Small intestine (tissue), 7 donors: ENCODE data around the gene CSRNP3. TPM values are rescaled to one million over a fixed set of nuclear protein-coding genes. Genes with fewer than 3 reads are reported as not detected.
A peak's percentile ranks its signal among the peaks of the same experiment; 100 is the strongest.

Experiments used
- DNase-seq, 2 donors: peaks; one replicate each; pipeline versions ENCODE4 v3.0.0 to v3.0.0-alpha.2; 2013
- FAIRE-seq: peaks from 2 replicates; lab custom pipeline; 2012; peaks lifted over from hg19 to GRCh38; lab: Jason Lieb, UNC
- H3K27ac ChIP-seq, 3 donors: one replicate each; pipeline ENCODE4 v1.5.1; 2013; ENCODE audit warnings: low read length in 2 of 3, mild to moderate bottlenecking in 2 of 3, control low read depth in 1 of 3, inconsistent platforms in 1 of 3, low read depth in 1 of 3, moderate library complexity in 1 of 3
- H3K27me3 ChIP-seq, 3 donors: one replicate each; pipeline ENCODE4 v1.6.1; 2013; ENCODE audit warnings: low read length in 3 of 3, inconsistent platforms in 1 of 3; ENCODE audit not compliant: control insufficient read depth in 3 of 3, insufficient read depth in 3 of 3
- H3K36me3 ChIP-seq, 3 donors: one replicate each; pipeline ENCODE4 v1.6.1; 2013; ENCODE audit warnings: low read length in 3 of 3, inconsistent platforms in 1 of 3, low read depth in 1 of 3, mild to moderate bottlenecking in 1 of 3, moderate library complexity in 1 of 3; ENCODE audit not compliant: control insufficient read depth in 3 of 3, insufficient read depth in 2 of 3
- H3K4me1 ChIP-seq, 3 donors: one replicate each; pipeline ENCODE4 v1.6.1; 2013; ENCODE audit warnings: low read length in 2 of 3, inconsistent platforms in 1 of 3, low read depth in 1 of 3, mild to moderate bottlenecking in 1 of 3, moderate library complexity in 1 of 3; ENCODE audit not compliant: control insufficient read depth in 3 of 3, insufficient read depth in 2 of 3
- H3K4me3 ChIP-seq, 3 donors: one replicate each; pipeline ENCODE4 v1.5.1; 2013; ENCODE audit warnings: low read length in 3 of 3, control low read depth in 1 of 3, inconsistent platforms in 1 of 3, low read depth in 1 of 3, mild to moderate bottlenecking in 1 of 3, moderate library complexity in 1 of 3
- H3K9me3 ChIP-seq, 2 donors: one replicate each; pipeline ENCODE4 v1.6.1; 2013; ENCODE audit warnings: low read depth in 1 of 2, low read length in 1 of 2; ENCODE audit not compliant: control insufficient read depth in 2 of 2, insufficient read depth in 1 of 2
- WGBS, 3 donors: extraction: QIAGEN DNeasy Blood & Tissue Kit; methylation state at CpG; one replicate each; pipeline ENCODE4 v1.1.7; 2013; 5-methylcytosine and 5-hydroxymethylcytosine counted together
- polyA plus RNA-seq, 4 donors: library from polyadenylated mRNA; stranded (reverse) in 3 of 4; unstranded in 1 of 4; fragments of 200-250 nt in 3 of 4; fragments of 120-200 nt in 1 of 4; gene quantifications; one replicate each; pipeline versions ENCODE4 v1.2.1 to v1.2.3, GENCODE V29; 2013
- donor health status: healthy with polysubstance abuse.
- donor health status: control.
- donor health status: control.
- donor health status: Bipolar disorder and iron deficiency.
- donor health status: healthy.

Gene CSRNP3
- polyA plus RNA-seq, 4 donors: under 0.01 to 3.7 (median 0.56) TPM

DNA sequence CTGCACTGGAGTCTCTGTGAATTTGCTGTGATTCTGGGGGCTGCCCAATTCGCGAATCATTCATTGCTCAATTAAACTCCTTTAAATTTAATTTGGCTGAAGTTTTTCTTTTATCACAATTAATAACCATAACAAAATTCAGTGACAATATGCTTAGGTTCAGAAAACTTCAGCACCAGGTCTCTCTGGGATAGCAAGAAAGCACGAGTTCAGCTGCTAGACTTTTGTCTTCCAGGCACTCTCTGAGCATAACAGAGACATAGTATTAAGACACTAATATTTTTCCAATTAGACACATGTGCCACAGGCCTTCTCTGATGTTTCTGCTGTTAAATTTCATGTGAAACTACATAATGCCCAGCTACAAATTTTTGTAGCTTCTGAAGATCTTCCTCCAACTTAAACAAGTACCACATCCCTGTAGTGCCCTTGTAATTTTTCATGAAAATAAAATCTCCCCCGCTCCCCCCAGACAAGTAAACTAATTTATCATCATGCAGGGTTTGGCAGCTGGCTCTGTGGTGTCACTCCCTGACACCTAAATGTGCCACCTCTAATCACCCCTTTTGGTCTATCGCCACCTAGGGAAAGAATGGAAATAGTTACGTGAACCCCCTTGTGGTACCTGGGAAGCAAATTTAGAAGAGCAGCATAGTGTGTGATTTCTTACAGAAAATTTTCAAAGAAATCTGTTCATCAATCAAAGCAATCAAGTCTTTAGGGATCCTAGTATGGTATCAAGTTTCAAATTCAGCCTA, 94.1 kb downstream of the CSRNP3 start:
- FAIRE-seq (no peak), DNase-seq (peak in 1 of 2 donors; percentile 7)
- no peak overlapping the region for H3K27ac ChIP-seq
- peaks cover 0 to 3% (median 1%) of the 10 kb centered on the region in 3 donors for H3K4me1 ChIP-seq
- no peak overlapping the region for H3K4me3 ChIP-seq
- WGBS, 3 donors: 65 to 78% (median 74%) methylated on average over 6 of the region's 6 CpGs
- no peaks in the 10 kb centered on the region for H3K36me3 ChIP-seq
- H3K9me3 ChIP-seq: no peaks in the 10 kb centered on the region
- no peaks in the 10 kb centered on the region for H3K27me3 ChIP-seq

DNA sequence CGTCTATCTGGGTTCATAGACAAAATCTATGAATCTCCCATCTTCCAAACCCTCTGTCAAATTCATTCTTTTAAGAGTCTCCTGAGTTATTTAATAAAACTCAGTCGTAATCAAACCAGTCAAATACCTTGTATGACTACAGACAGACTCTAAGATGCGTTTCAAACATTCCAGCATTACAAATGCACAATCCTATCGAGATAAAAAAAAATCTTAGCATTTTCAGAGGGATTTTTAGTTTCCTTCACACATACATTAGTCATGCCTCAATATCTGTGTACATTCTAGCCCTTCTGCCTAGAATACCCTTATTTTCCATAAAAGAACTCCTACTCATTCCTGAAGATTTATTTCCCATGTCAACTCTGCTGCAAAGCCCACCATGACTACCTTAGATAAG, 96.5 kb downstream of the CSRNP3 start:
- FAIRE-seq (no peak), DNase-seq (no peak)
- no peak overlapping the region for H3K4me3 ChIP-seq
- H3K36me3 ChIP-seq: no peaks in the 10 kb centered on the region
- 74 to 82% (median 78%) methylated on average over 4 of the region's 4 CpGs for WGBS, 3 donors
- H3K9me3 ChIP-seq: no peaks in the 10 kb centered on the region
- no peaks in the 10 kb centered on the region for H3K27me3 ChIP-seq
- no peak overlapping the region for H3K27ac ChIP-seq
- H3K4me1 ChIP-seq: peaks cover 0 to 3% (median 1%) of the 10 kb centered on the region in 3 donors

DNA sequence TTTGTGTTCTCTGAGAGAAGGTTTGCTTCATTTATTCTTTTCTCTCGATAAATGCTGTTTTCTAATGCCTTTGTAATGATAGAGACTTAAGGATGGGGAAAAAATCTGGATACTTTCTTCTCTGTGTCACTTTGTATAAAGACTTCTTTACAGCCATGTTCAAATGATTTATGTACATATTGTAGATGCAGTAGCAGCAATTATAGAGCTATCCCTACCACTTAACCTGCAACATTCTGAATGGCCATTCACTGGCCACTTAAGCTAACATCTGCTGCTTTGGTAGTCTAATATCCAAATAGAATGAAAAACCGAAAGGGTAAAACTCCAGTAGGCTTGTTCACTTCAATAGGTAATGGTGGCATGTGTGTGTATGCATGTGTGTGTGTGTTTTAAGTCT, 97.8 kb downstream of the CSRNP3 start:
- WGBS, 3 donors: 81 to 85% (median 83%) methylated on average over 2 of the region's 2 CpGs
- H3K27me3 ChIP-seq: no peaks in the 10 kb centered on the region

DNA sequence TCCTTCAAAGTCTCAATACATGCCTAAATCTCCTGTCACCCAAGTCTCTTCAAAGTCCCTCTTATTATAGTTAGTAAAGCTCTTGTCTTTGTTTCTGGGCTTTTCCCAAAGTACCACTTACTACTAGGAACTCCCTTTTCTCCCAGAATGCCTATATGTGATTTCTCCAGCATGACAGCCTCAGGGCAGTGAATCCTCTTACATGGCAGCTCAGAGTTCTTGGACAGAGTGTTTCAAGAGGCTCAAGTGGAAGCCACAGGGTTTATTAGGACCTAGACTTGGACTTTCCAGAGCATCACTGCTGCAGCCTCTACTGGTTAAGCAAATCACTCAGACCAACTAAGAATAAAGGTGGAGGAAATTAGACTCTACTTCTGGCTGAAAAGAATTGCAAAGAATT, 98.9 kb downstream of the CSRNP3 start:
- no peak overlapping the region for H3K27ac ChIP-seq
- H3K27me3 ChIP-seq: no peaks in the 10 kb centered on the region

More for the DNA sequence above, 97.8 kb downstream of the CSRNP3 start:
- Histone ChIP-seq H3K27ac (no peak overlapping the region), H3K36me3 (no peaks in the 10 kb centered on the region), H3K9me3 (no peaks in the 10 kb centered on the region), H3K4me3 (no peak overlapping the region), H3K4me1 (peaks cover 0 to 1% (median 0%) of the 10 kb centered on the region in 3 donors)
- DNase-seq (no peak), FAIRE-seq (no peak)

DNA sequence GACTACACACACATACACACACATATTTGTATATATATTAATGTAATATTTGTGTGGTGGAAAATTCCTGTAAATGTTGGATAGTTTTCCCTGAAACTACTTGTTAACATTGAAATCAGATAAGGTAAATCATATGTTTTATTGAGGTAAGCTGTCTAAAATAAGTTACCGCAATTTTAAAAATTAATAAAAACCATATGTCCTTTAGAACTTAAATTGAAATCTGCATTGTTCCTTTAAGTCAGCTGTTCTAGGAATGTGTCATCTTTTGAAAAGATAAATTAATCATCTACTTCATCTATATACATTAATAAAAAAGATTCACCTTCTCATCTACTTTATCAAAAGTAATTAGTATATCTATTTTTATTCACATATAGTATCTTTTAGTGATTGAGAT, 102.0 kb downstream of the CSRNP3 start:
- FAIRE-seq (peak; percentile 15), DNase-seq (no peak)
- Histone ChIP-seq H3K27me3 (no peaks in the 10 kb centered on the region), H3K9me3 (no peaks in the 10 kb centered on the region), H3K4me3 (no peak overlapping the region), H3K36me3 (no peaks in the 10 kb centered on the region), H3K27ac (no peak overlapping the region), H3K4me1 (no peaks in the 10 kb centered on the region)
- 96 to 97% (median 96%) methylated on average over 1 of the region's 1 CpG for WGBS, 3 donors

More for the DNA sequence above, 98.9 kb downstream of the CSRNP3 start:
- Histone ChIP-seq H3K36me3 (no peaks in the 10 kb centered on the region), H3K4me1 (no peaks in the 10 kb centered on the region), H3K4me3 (no peak overlapping the region), H3K9me3 (no peaks in the 10 kb centered on the region)
- DNase-seq (no peak), FAIRE-seq (no peak)

DNA sequence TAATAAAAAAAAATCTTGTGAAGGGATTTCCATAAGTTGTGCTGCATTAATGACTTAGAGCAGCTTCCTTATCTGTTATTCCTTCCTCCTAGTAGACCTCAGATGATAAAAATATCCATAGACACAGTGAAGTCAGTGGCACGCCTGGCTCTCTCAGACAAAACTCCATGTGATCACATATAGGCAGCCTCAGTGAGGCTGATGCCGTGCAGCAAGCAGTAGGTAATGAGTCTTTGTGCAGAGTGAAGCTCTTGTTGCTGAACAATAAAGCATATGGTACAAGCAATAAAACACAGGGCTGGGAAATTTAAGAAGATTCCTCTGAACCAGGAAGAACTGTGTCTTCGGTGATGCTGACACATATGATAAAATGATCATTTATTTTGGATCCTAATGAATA, 102.7 kb downstream of the CSRNP3 start:
- Histone ChIP-seq H3K9me3 (no peaks in the 10 kb centered on the region), H3K27me3 (no peaks in the 10 kb centered on the region), H3K36me3 (no peaks in the 10 kb centered on the region), H3K4me3 (no peak overlapping the region), H3K27ac (peak overlapping the region in 1 of 3 donors; percentile 38), H3K4me1 (no peaks in the 10 kb centered on the region)
- WGBS, 3 donors: 14 to 37% (median 22%) methylated on average over 3 of the region's 3 CpGs
- FAIRE-seq (no peak), DNase-seq (peak; percentile 18 to 27)

DNA sequence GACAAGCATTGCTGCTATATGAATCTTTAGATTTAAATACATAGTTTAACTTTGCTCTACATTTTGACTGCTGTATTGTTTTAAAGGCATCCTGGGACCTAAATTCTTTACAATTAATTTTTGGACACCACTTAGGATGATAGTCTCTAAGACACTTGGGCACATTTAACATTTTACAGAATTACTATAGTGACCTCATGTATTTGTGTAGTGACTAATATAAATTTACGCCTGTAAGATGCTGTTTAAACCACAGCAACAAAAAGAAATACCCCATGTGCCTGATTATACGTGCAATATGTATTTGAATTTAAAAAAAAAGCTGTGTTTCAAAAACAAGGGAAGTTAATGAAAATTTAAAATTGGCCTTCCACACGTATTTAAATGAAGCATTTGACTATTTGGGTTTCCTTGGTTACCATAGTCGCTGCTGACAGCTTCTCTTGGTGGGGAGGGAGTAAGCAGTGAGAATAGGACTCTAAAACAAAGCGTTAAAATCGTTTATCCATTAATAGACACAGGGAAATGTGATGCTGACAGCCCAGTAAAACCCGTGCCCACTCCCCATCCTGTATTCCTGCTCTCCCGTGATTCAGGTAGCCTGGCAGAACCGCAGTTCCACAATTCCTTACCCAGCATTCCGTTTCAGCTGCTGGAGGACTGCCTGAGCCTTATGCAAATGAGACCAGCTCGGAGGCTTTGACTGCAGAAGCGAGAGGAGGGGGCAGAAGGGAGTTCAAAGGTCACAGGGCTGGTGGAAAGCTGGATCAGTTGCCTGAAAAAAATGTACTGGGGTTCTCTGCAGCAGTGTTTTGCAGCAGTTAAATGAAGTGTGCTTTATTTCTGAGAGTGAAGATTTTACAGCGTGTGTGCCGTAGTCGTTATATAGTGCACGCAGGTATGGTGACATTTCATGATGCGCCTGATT, 104.3 kb downstream of the CSRNP3 start:
- Histone ChIP-seq H3K9me3 (no peaks in the 10 kb centered on the region), H3K27me3 (no peaks in the 10 kb centered on the region), H3K27ac (no peak overlapping the region), H3K4me3 (peak overlapping the region in 2 of 3 donors; percentile 42 to 44), H3K36me3 (no peaks in the 10 kb centered on the region), H3K4me1 (no peaks in the 10 kb centered on the region)
- FAIRE-seq: no peak
- 10 to 29% (median 21%) methylated on average over 17 of the region's 17 CpGs for WGBS, 3 donors
- DNase-seq: peak; percentile 85 to 88

DNA sequence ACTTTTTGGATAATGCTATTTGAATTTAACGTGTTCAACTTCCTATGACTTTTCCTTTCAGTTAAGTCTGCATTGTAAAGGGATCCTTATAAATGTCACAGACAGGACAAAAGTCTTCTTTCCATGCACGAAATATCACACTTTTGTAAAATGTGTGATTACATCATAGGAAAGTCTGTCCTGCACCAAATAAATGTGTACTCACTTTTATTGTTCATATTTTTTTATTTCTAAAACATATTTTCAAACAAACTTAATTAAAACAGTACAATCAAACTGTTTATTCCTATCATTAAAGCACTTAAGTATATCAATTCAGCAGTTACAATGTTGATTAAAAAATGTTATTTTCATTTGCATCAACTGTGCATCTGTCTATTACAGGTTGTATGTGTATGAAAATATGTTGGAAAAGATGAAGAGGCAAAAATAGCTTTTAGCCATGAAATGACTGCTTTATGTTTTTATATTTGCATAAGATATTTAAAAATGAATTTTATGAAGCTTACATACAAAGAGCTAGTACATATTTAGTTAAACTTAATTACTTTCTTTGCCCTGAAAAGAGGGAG, 105.6 kb downstream of the CSRNP3 start:
- peak; percentile 81 for FAIRE-seq
- Histone ChIP-seq H3K4me3 (no peak overlapping the region), H3K4me1 (no peaks in the 10 kb centered on the region)

More for the DNA sequence above, 105.6 kb downstream of the CSRNP3 start:
- WGBS, 3 donors: 15 to 51% (median 28%) methylated on average over 2 of the region's 2 CpGs
- H3K36me3 ChIP-seq: no peaks in the 10 kb centered on the region
- H3K9me3 ChIP-seq: no peaks in the 10 kb centered on the region
- H3K27ac ChIP-seq: no peak overlapping the region
- DNase-seq: no peak
- no peaks in the 10 kb centered on the region for H3K27me3 ChIP-seq
